ENCODE data around the gene SRMS. TPM values are rescaled to one million over a fixed set of nuclear protein-coding genes. Genes with fewer than 3 reads are reported as not detected.

The SRMS gene
- total and polyA plus RNA-seq, 2 of the 13 experiments (the other 11 are each of a cell fraction or from before 2014, with no cell fraction given): not detected

GRCh38 chr20:63537525-63538203 is 9.9 kb downstream of the SRMS start (continued):
- TF ChIP-seq ZSCAN29 (CRISPR knock-in tag; conservative IDR thresholded peaks at IDR 0.05): 0 out of 2 replicates have a peak, but pooled peaks have one; percentile 50
- no peak; the same call in 1 of the 2 replicates for TF ChIP-seq CHD2 (IDR thresholded peaks at IDR 0.05; ENCODE audit: low read depth, low read length)
- 0 out of 2 replicates have a peak, but pooled peaks have one; percentile 79 for TF ChIP-seq ZIK1 (CRISPR knock-in tag; IDR thresholded peaks at IDR 0.05; ENCODE audit: borderline replicate concordance, low read depth)
- peak; percentile 89 for TF ChIP-seq CBFB (CRISPR knock-in tag; IDR thresholded peaks at IDR 0.05)
- peak; percentile 89 for TF ChIP-seq YEATS4 (CRISPR knock-in tag; IDR thresholded peaks at IDR 0.05; ENCODE audit: borderline replicate concordance)
- TF ChIP-seq ZNF646 (CRISPR knock-in tag; IDR thresholded peaks at IDR 0.05): no peak
- TF ChIP-seq NFYC (CRISPR knock-in tag; IDR thresholded peaks at IDR 0.05): peak; percentile 48; the same call in 1 of the 2 replicates
- TF ChIP-seq RFX3 (CRISPR knock-in tag; IDR thresholded peaks at IDR 0.05): 0 out of 2 replicates have a peak, but pooled peaks have one; percentile 12
- no peak for TF ChIP-seq DPF2 (CRISPR knock-in tag; IDR thresholded peaks at IDR 0.05; ENCODE audit: borderline replicate concordance, low read depth)
- TF ChIP-seq TFAP4 (IDR thresholded peaks at IDR 0.05; ENCODE audit: borderline replicate concordance, low read depth): peak; percentile 89; the same call in 1 of the 2 replicates
- no peak for TF ChIP-seq NONO (IDR thresholded peaks at IDR 0.05)
- TF ChIP-seq NONO (CRISPR knock-in tag; conservative IDR thresholded peaks at IDR 0.05): peak; percentile 81; the same call in 1 of the 2 replicates
- TF ChIP-seq CSRNP2 (CRISPR knock-in tag; conservative IDR thresholded peaks at IDR 0.05; ENCODE audit: low read depth): no peak
- TF ChIP-seq ZBTB7B (CRISPR knock-in tag; IDR thresholded peaks at IDR 0.05): peak; percentile 96
- no peak for TF ChIP-seq SOX6 (IDR thresholded peaks at IDR 0.05)
- TF ChIP-seq SOX6 (CRISPR knock-in tag; IDR thresholded peaks at IDR 0.05): peak; percentile 78
- TF ChIP-seq SP4 (CRISPR knock-in tag; IDR thresholded peaks at IDR 0.05): peak; percentile 80; the same call in 1 of the 2 replicates
- peak; percentile 80 for TF ChIP-seq ZNF431 (CRISPR knock-in tag; IDR thresholded peaks at IDR 0.05; ENCODE audit: borderline replicate concordance, low read depth)
- TF ChIP-seq SMC3 (IDR thresholded peaks at IDR 0.05; ENCODE audit: low read length): peak; percentile 74; the same call in 1 of the 2 replicates
- TF ChIP-seq KDM5A (IDR thresholded peaks at IDR 0.05; ENCODE audit: borderline replicate concordance, low read length): peak; percentile 94
